ENCODE data around the gene PDZRN4.
"Not testable (repeated sequence)": the region's sequence is repeated elsewhere in the genome, so short reads cannot be mapped to it uniquely, and the experiment has no call there.

Gene PDZRN4

GRCh38 chr12:41220931-41221330 is 32.8 kb downstream of the PDZRN4 start:
- DNase-seq, result no peak

- no peak for DNase-seq
Measured at GRCh38 chr12:41221491-41221890, 33.4 kb downstream of the PDZRN4 start.

GRCh38 chr12:41223600-41223999 is 35.5 kb downstream of the PDZRN4 start:
- DNase-seq, result no peak

- DNase-seq, result no peak
Measured at GRCh38 chr12:41224066-41224465, 35.9 kb downstream of the PDZRN4 start.

- DNase-seq, result no peak
Measured at GRCh38 chr12:41225179-41225578, 37.1 kb downstream of the PDZRN4 start.

GRCh38 chr12:41228066-41228820 is 40.1 kb downstream of the PDZRN4 start:
- DNase-seq, result no peak

GRCh38 chr12:41230756-41231155 is 42.6 kb downstream of the PDZRN4 start:
- DNase-seq, result no peak

- DNase-seq, result no peak
Measured at GRCh38 chr12:41234692-41235091, 46.6 kb downstream of the PDZRN4 start.

GRCh38 chr12:41242603-41243002 is 54.5 kb downstream of the PDZRN4 start:
- DNase-seq, result no peak

GRCh38 chr12:41248391-41248790 is 60.3 kb downstream of the PDZRN4 start:
- DNase-seq, result no peak

- no peak for DNase-seq
Measured at GRCh38 chr12:41250748-41251147, 62.6 kb downstream of the PDZRN4 start.

- no peak for DNase-seq
Measured at GRCh38 chr12:41254004-41254914, 66.1 kb downstream of the PDZRN4 start.

GRCh38 chr12:41263196-41263595 is 75.1 kb downstream of the PDZRN4 start:
- not testable (repeated sequence) for DNase-seq

GRCh38 chr12:41264281-41264680 is 76.2 kb downstream of the PDZRN4 start:
- DNase-seq, result peak; percentile 17

GRCh38 chr12:41269056-41269455 is 80.9 kb downstream of the PDZRN4 start:
- DNase-seq, result no peak

- DNase-seq, result no peak
Measured at GRCh38 chr12:41271489-41271888, 83.4 kb downstream of the PDZRN4 start.

GRCh38 chr12:41274643-41275042 is 86.5 kb downstream of the PDZRN4 start:
- no peak for DNase-seq

- DNase-seq, result peak; percentile 94
Measured at GRCh38 chr12:41277100-41277945, 89.2 kb downstream of the PDZRN4 start.

GRCh38 chr12:41277946-41278267 is 89.8 kb downstream of the PDZRN4 start:
- DNase-seq, result peak; percentile 65

GRCh38 chr12:41280341-41281095 is 92.4 kb downstream of the PDZRN4 start:
- DNase-seq, result not testable (repeated sequence)

- not testable (repeated sequence) for DNase-seq
Measured at GRCh38 chr12:41285470-41285869, 97.3 kb downstream of the PDZRN4 start.

- peak; percentile 85 for DNase-seq
Measured at GRCh38 chr12:41286426-41286825, 98.3 kb downstream of the PDZRN4 start.
